Astrocyte (in vitro differentiated cells and primary cell): ENCODE results near the gene SLC17A2. TPM values are rescaled to one million over a fixed set of nuclear protein-coding genes. Genes with fewer than 3 reads are reported as not detected.

Experiments used
- DNase-seq: peaks from one replicate; pipeline ENCODE4 v3.0.0-alpha.2; 2010; ENCODE audit warnings: low read depth
- FAIRE-seq: peaks from 2 replicates; lab custom pipeline; 2011; peaks lifted over from hg19 to GRCh38; lab: Jason Lieb, UNC
- H2AFZ ChIP-seq: 2 replicates; pipeline ENCODE4 v1.6.0; 2012; ENCODE audit warnings: low read depth, low read length, inconsistent platforms
- H3K27ac ChIP-seq: 2 replicates; pipeline ENCODE4 v1.5.1; 2011; ENCODE audit warnings: low read depth, low read length, inconsistent platforms
- H3K27me3 ChIP-seq: 2 replicates; pipeline ENCODE4 v1.6.0; 2011; ENCODE audit warnings: low read length, inconsistent platforms; ENCODE audit not compliant: insufficient read depth
- H3K36me3 ChIP-seq: 2 replicates; pipeline ENCODE4 v1.5.1; 2011; ENCODE audit warnings: low read length, inconsistent platforms; ENCODE audit not compliant: insufficient read depth
- H3K4me1 ChIP-seq: 2 replicates; pipeline ENCODE4 v1.5.1; 2011; ENCODE audit warnings: low read length, inconsistent platforms; ENCODE audit not compliant: insufficient read depth
- H3K4me2 ChIP-seq: 2 replicates; pipeline ENCODE4 v1.6.0; 2012; ENCODE audit warnings: low read length, inconsistent platforms
- H3K4me3 ChIP-seq: 2 replicates; pipeline ENCODE4 v1.5.1; 2011; ENCODE audit warnings: low read depth, mild to moderate bottlenecking, low read length, inconsistent platforms; ENCODE audit not compliant: insufficient read depth
- H3K79me2 ChIP-seq: 2 replicates; pipeline ENCODE4 v1.6.0; 2012; ENCODE audit warnings: mild to moderate bottlenecking, low read length, inconsistent platforms; ENCODE audit not compliant: insufficient read depth
- H3K9ac ChIP-seq: 2 replicates; pipeline ENCODE4 v1.6.0; 2012; ENCODE audit warnings: mild to moderate bottlenecking, low read length, inconsistent platforms
- H3K9me3 ChIP-seq: 2 replicates; pipeline ENCODE4 v1.5.1; 2012; ENCODE audit warnings: low read depth, mild to moderate bottlenecking, low read length, inconsistent platforms; ENCODE audit not compliant: insufficient read depth
- H4K20me1 ChIP-seq: 2 replicates; pipeline ENCODE4 v1.6.0; 2012; ENCODE audit warnings: low read length, inconsistent platforms; ENCODE audit not compliant: insufficient read depth
- H3K27ac Mint-ChIP-seq: one replicate; pipeline ENCODE4 v1.8.0; 2021; ENCODE audit warnings: mild to moderate bottlenecking, mixed read lengths; ENCODE audit not compliant: unreplicated experiment
- H3K27me3 Mint-ChIP-seq: one replicate; pipeline ENCODE4 v1.8.0; 2021; ENCODE audit warnings: low read depth, mixed read lengths; ENCODE audit not compliant: unreplicated experiment
- H3K36me3 Mint-ChIP-seq: one replicate; pipeline ENCODE4 v1.8.0; 2021; ENCODE audit warnings: low read depth, mixed read lengths; ENCODE audit not compliant: unreplicated experiment
- H3K4me1 Mint-ChIP-seq: one replicate; pipeline ENCODE4 v1.8.0; 2021; ENCODE audit warnings: low read depth, mixed read lengths; ENCODE audit not compliant: unreplicated experiment
- H3K4me3 Mint-ChIP-seq: one replicate; pipeline ENCODE4 v1.8.0; 2021; ENCODE audit warnings: mild to moderate bottlenecking, moderate library complexity, mixed read lengths; ENCODE audit not compliant: unreplicated experiment
- H3K9me3 Mint-ChIP-seq: one replicate; pipeline ENCODE4 v1.8.0; 2021; ENCODE audit warnings: mild to moderate bottlenecking, mixed read lengths; ENCODE audit not compliant: unreplicated experiment
- EZH2 ChIP-seq: IDR thresholded peaks from 2 replicates; pipeline ENCODE4 v1.6.1; 2012; ENCODE audit warnings: mild to moderate bottlenecking, low read length, inconsistent platforms; ENCODE audit not compliant: insufficient read depth
- total RNA-seq: library from RNA; stranded (reverse); gene quantifications from 2 replicates; pipeline ENCODE4 v1.2.1, GENCODE V29; 2021
- TF ChIP-seq, protein P1 (sequence below): IDR thresholded peaks from 2 replicates; pipeline ENCODE4 v1.5.1; 2011; ENCODE audit warnings: low read depth, mild to moderate bottlenecking, inconsistent platforms, low read length, moderate library complexity; ENCODE audit not compliant: insufficient read depth

Gene SLC17A2
- total RNA-seq, 1 donor from 2014 or later: not detected

DNA sequence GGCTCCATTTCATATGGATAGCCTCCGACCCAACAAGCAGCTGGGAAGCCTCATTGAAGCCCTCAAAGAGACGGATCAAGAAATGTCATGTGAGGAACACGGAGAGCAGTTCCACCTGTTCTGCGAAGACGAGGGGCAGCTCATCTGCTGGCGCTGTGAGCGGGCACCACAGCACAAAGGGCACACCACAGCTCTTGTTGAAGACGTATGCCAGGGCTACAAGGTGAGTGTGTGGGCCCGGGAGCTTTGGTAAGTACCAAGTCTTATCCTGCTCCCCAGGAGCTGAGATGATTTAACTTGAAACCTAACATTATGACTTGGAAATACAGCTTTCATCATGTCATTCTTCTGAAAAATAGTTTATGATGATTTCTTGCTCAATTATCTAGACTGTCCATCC is 36.2 kb upstream of the SLC17A2 start:
- FAIRE-seq: no peak
- Mint-ChIP-seq H3K27me3 (no peaks in the 10 kb centered on the region), H3K4me1 (peaks cover 36% of the 10 kb centered on the region), H3K4me3 (no peak overlapping the region), H3K9me3 (peaks cover 3% of the 10 kb centered on the region), H3K36me3 (peaks cover 24% of the 10 kb centered on the region), H3K27ac (no peak overlapping the region)
- Histone ChIP-seq H4K20me1 (no peaks in the 10 kb centered on the region), H3K79me2 (no peaks in the 10 kb centered on the region), H3K27ac (no peak overlapping the region), H3K4me1 (peaks cover 11% of the 10 kb centered on the region), H3K9ac (no peak overlapping the region), H3K4me3 (no peak overlapping the region), H3K36me3 (no peaks in the 10 kb centered on the region), H3K4me2 (no peak overlapping the region), H3K27me3 (no peaks in the 10 kb centered on the region), H2AFZ (no peak overlapping the region), H3K9me3 (no peaks in the 10 kb centered on the region)
- no peak for TF ChIP-seq EZH2
- TF ChIP-seq, protein P1, sequence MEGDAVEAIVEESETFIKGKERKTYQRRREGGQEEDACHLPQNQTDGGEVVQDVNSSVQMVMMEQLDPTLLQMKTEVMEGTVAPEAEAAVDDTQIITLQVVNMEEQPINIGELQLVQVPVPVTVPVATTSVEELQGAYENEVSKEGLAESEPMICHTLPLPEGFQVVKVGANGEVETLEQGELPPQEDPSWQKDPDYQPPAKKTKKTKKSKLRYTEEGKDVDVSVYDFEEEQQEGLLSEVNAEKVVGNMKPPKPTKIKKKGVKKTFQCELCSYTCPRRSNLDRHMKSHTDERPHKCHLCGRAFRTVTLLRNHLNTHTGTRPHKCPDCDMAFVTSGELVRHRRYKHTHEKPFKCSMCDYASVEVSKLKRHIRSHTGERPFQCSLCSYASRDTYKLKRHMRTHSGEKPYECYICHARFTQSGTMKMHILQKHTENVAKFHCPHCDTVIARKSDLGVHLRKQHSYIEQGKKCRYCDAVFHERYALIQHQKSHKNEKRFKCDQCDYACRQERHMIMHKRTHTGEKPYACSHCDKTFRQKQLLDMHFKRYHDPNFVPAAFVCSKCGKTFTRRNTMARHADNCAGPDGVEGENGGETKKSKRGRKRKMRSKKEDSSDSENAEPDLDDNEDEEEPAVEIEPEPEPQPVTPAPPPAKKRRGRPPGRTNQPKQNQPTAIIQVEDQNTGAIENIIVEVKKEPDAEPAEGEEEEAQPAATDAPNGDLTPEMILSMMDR: no peak
- DNase-seq: no peak

DNA sequence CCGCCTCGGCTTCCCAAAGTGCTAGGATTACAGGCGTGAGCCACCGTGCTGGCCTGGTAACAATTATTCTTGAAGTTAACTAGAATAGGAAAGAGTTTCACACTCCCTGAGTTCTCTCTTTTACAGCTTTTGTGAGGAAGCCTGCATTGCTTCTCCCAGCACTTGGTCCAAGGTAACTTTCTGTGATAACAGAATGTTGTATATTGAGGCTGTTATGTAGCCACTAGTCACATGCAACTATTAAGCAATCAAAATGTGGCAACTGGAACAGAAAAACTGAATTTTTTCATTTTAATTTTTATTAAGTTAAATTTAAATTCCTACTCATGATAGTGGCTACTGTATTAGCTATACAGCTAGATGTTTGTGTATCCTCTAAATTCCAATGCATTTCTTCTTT is 34.6 kb upstream of the SLC17A2 start:
- H3K9ac ChIP-seq: no peak overlapping the region
- TF ChIP-seq EZH2: no peak
- TF ChIP-seq, protein P1: no peak
- no peaks in the 10 kb centered on the region for H3K27me3 Mint-ChIP-seq
- peaks cover 27% of the 10 kb centered on the region for H3K4me1 Mint-ChIP-seq
- H3K4me3 Mint-ChIP-seq: no peak overlapping the region
- FAIRE-seq (no peak), DNase-seq (no peak)
- no peaks in the 10 kb centered on the region for H3K27me3 ChIP-seq
- no peak overlapping the region for H3K27ac Mint-ChIP-seq
- no peak overlapping the region for H3K4me2 ChIP-seq
- no peak overlapping the region for H3K27ac ChIP-seq
- H3K9me3 Mint-ChIP-seq: peaks cover 6% of the 10 kb centered on the region
- no peaks in the 10 kb centered on the region for H3K79me2 ChIP-seq
- H3K36me3 ChIP-seq: no peaks in the 10 kb centered on the region
- H3K4me3 ChIP-seq: no peak overlapping the region
- peaks cover 24% of the 10 kb centered on the region for H3K36me3 Mint-ChIP-seq
- H3K9me3 ChIP-seq: no peaks in the 10 kb centered on the region
- no peak overlapping the region for H2AFZ ChIP-seq
- H3K4me1 ChIP-seq: no peaks in the 10 kb centered on the region
- no peaks in the 10 kb centered on the region for H4K20me1 ChIP-seq

DNA sequence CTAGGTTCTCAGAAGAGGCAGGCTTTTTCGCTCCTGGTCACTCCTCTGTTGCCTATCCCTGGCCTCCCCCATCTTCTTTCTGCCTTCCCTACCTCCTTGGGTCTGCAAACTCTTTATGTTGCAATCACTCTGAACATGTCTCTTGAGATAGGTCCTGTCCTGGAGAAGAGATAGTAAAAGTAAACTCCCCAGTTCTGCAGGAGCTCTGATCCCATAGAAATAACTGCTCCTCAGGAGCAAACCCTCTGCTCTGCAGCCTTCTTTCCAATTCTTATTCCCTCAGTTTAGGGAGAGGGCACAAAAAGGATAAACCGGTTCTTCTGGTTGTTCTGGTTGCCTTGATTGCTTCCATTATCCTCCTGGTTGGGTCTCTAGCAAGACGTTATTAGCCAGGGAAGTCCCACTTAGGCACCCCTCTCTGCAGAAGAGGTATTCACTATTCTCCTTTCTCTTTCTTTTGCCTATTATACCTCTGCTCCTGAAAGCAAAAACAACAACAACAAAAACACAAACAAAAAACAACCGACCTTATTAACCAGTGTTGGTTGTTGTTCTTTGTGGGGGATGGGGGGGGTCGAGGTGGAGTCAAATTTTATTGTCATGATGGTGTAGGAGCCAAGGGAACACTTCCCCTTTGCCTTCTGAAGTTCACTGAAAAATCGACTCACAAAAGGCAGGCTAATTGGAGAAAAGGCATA is 33.1 kb upstream of the SLC17A2 start:
- no peaks in the 10 kb centered on the region for H3K27me3 ChIP-seq
- FAIRE-seq (no peak), DNase-seq (no peak)
- peaks cover 29% of the 10 kb centered on the region for H3K4me1 Mint-ChIP-seq
- H3K4me1 ChIP-seq: no peaks in the 10 kb centered on the region
- no peak overlapping the region for H3K27ac ChIP-seq
- H3K27ac Mint-ChIP-seq: peak overlapping the region; percentile 63
- no peaks in the 10 kb centered on the region for H3K9me3 ChIP-seq
- H3K4me2 ChIP-seq: peak overlapping the region; percentile 85
- H4K20me1 ChIP-seq: no peaks in the 10 kb centered on the region
- no peak overlapping the region for H2AFZ ChIP-seq
- peaks cover 8% of the 10 kb centered on the region for H3K9me3 Mint-ChIP-seq
- H3K79me2 ChIP-seq: no peaks in the 10 kb centered on the region
- no peaks in the 10 kb centered on the region for H3K36me3 ChIP-seq
- H3K36me3 Mint-ChIP-seq: peaks cover 17% of the 10 kb centered on the region
- peak overlapping the region; percentile 90 for H3K4me3 Mint-ChIP-seq
- H3K9ac ChIP-seq: peak overlapping the region; percentile 49
- H3K27me3 Mint-ChIP-seq: no peaks in the 10 kb centered on the region
- no peak for TF ChIP-seq EZH2
- TF ChIP-seq, protein P1: no peak
- peak overlapping the region; percentile 59 for H3K4me3 ChIP-seq
